ENCODE measurements around the gene PTPRK.

DNA sequence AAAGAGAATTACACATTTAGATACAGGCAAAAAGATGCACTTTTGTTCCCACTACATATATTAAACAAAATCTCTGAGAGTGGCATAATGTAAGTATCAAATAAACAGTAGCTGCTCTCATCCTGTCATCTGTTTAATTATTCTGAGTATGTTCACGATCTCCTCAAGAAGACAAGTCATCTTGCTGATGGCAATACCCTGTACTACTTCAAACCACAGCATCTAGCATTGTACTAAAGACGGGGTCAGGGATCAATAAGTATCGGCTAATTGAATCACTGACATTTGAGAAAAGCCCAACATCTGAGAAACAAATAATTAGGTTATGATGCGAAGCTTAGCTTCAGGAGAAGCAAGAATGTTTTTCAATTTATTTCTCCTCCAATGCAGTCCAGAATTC is 175.1 kb downstream of the PTPRK start:
- TF ChIP-seq, protein P1, sequence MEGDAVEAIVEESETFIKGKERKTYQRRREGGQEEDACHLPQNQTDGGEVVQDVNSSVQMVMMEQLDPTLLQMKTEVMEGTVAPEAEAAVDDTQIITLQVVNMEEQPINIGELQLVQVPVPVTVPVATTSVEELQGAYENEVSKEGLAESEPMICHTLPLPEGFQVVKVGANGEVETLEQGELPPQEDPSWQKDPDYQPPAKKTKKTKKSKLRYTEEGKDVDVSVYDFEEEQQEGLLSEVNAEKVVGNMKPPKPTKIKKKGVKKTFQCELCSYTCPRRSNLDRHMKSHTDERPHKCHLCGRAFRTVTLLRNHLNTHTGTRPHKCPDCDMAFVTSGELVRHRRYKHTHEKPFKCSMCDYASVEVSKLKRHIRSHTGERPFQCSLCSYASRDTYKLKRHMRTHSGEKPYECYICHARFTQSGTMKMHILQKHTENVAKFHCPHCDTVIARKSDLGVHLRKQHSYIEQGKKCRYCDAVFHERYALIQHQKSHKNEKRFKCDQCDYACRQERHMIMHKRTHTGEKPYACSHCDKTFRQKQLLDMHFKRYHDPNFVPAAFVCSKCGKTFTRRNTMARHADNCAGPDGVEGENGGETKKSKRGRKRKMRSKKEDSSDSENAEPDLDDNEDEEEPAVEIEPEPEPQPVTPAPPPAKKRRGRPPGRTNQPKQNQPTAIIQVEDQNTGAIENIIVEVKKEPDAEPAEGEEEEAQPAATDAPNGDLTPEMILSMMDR (IDR thresholded peaks at IDR 0.05), result no peak
- TF ChIP-seq POLR2A (IDR thresholded peaks at IDR 0.05), result no peak
